Aorta (tissue), 5 donors: Measurements from ENCODE around the gene CWC27. TPM values are rescaled to one million over a fixed set of nuclear protein-coding genes. Genes with fewer than 3 reads are reported as not detected.
A peak's percentile ranks its signal among the peaks of the same experiment; 100 is the strongest.

Experiments used
- ATAC-seq: fragments of 200-7000 bp; cut with Tn5 transposase; one replicate; pipeline ENCODE4 v1.9.1; 2022; ENCODE audit warnings: moderate library complexity; ENCODE audit not compliant: low FRiP score
- DNase-seq, 2 donors: peaks; one replicate each; pipeline ENCODE4 v3.0.0-alpha.2; 2020
- H3K27ac ChIP-seq, 2 donors: one replicate each; pipeline ENCODE4 v1.5.1; 2013; ENCODE audit warnings: low read length in 2 of 2, mild to moderate bottlenecking in 2 of 2, moderate library complexity in 2 of 2, control low read depth in 1 of 2, inconsistent platforms in 1 of 2, low read depth in 1 of 2
- H3K27me3 ChIP-seq, 2 donors: one replicate each; pipeline ENCODE4 v1.6.1; 2013; ENCODE audit warnings: control low read depth in 1 of 2, low read length in 1 of 2, mild to moderate bottlenecking in 1 of 2, moderate library complexity in 1 of 2; ENCODE audit not compliant: insufficient read depth in 2 of 2, control insufficient read depth in 1 of 2
- H3K36me3 ChIP-seq, 2 donors: one replicate each; pipeline ENCODE4 v1.6.1; 2013; ENCODE audit warnings: control low read depth in 1 of 2, low read length in 1 of 2, mild to moderate bottlenecking in 1 of 2; ENCODE audit not compliant: insufficient read depth in 2 of 2, control insufficient read depth in 1 of 2
- H3K4me1 ChIP-seq, 2 donors: one replicate each; pipeline ENCODE4 v1.6.1; 2013; ENCODE audit warnings: low read length in 2 of 2, control low read depth in 1 of 2, mild to moderate bottlenecking in 1 of 2, moderate library complexity in 1 of 2; ENCODE audit not compliant: insufficient read depth in 2 of 2, control insufficient read depth in 1 of 2
- H3K4me3 ChIP-seq, 2 donors: one replicate each; pipeline ENCODE4 v1.5.1; 2013; ENCODE audit warnings: low read length in 2 of 2, control low read depth in 1 of 2, mild to moderate bottlenecking in 1 of 2
- H3K9me3 ChIP-seq: one replicate; pipeline ENCODE4 v1.6.1; 2013; ENCODE audit warnings: mild to moderate bottlenecking, low read length; ENCODE audit not compliant: control insufficient read depth
- WGBS, 2 donors: extraction: QIAGEN DNeasy Blood & Tissue Kit; methylation state at CpG; one replicate each; pipeline ENCODE4 v1.1.7; 2013; 5-methylcytosine and 5-hydroxymethylcytosine counted together
- intact Hi-C, 2 donors: fragments of 100-400 bp; cut with DNase I; formaldehyde crosslinking; loops; one replicate each; pipeline versions ENCODE4 v1.14.2 to v1.15.0; 2022
- polyA plus RNA-seq, 2 donors: library from polyadenylated mRNA; stranded (reverse); fragments of 200-250 nt; gene quantifications; one replicate each; pipeline ENCODE4 v1.2.3, GENCODE V29; 2013
- total RNA-seq, 2 donors: library from RNA; stranded (reverse); fragmentation: NEBNext Ultra II Directional; extraction: Animal tissue kit (Norgen Biotek cat#: 25700); gene quantifications; one replicate each; pipeline ENCODE4 v1.2.1, GENCODE V29; 2021
- donor health status: healthy with polysubstance abuse.
- donor health status: Bipolar disorder and iron deficiency.
- donor health status: DM: no; HTN: no; CAD: no.
- donor health status: DM: no; HTN: no; CAD: no.
- donor health status: DM: yes; HTN: yes; CAD: no.

The CWC27 gene
- total and polyA plus RNA-seq, 4 donors, result 12.9 to 20.7 (median 17.6) TPM

- intact Hi-C loops, result loop anchor here in 1 of 2 donors (10.0 kb wide), 1 partner anchor 67 kb away; no protein-coding TSS in a partner anchor
- Histone ChIP-seq H3K4me1 (peaks cover 7% of the 10 kb centered on the region in 2 donors), H3K27ac (peak overlapping the region; percentile 81 to 93), H3K9me3 (no peaks in the 10 kb centered on the region), H3K27me3 (no peaks in the 10 kb centered on the region), H3K36me3 (no peaks in the 10 kb centered on the region), H3K4me3 (no peak overlapping the region)
- DNase-seq, result no peak
- peak; percentile 9 for ATAC-seq
- WGBS, 2 donors, result 54 to 56% methylated on average over 9 of the region's 9 CpGs
These were observed 269.4 kb downstream of the CWC27 start for GRCh38 chr5:65037831-65038815.

GRCh38 chr5:65041296-65042158 lies 272.8 kb downstream of the CWC27 start:
- no peaks in the 10 kb centered on the region for H3K36me3 ChIP-seq
- H3K4me1 ChIP-seq, result peaks cover 4 to 7% of the 10 kb centered on the region in 2 donors
- WGBS, 2 donors, result 62 to 65% methylated on average over 2 of the region's 2 CpGs
- DNase-seq (no peak), ATAC-seq (no peak)
- H3K4me3 ChIP-seq, result no peak overlapping the region
- intact Hi-C loops, result loop anchor here in 1 of 2 donors (1.0 kb wide), 1 partner anchor 19 kb away; no protein-coding TSS in a partner anchor
- H3K9me3 ChIP-seq, result no peaks in the 10 kb centered on the region
- no peaks in the 10 kb centered on the region for H3K27me3 ChIP-seq
- H3K27ac ChIP-seq, result peak overlapping the region; percentile 58 to 72

GRCh38 chr5:65043843-65044359 lies 275.2 kb downstream of the CWC27 start:
- intact Hi-C loops, result no loop called here
- Histone ChIP-seq H3K36me3 (no peaks in the 10 kb centered on the region), H3K27me3 (no peaks in the 10 kb centered on the region), H3K4me1 (peaks cover 4% of the 10 kb centered on the region in 2 donors), H3K27ac (no peak overlapping the region), H3K4me3 (no peak overlapping the region), H3K9me3 (no peaks in the 10 kb centered on the region)
- DNase-seq (no peak), ATAC-seq (no peak)
- WGBS, 2 donors, result 95 to 96% methylated on average over 5 of the region's 5 CpGs

GRCh38 chr5:65047225-65047624 lies 278.5 kb downstream of the CWC27 start:
- Histone ChIP-seq H3K36me3 (no peaks in the 10 kb centered on the region), H3K4me1 (peaks cover 0 to 4% of the 10 kb centered on the region in 2 donors), H3K4me3 (no peak overlapping the region), H3K27ac (no peak overlapping the region), H3K9me3 (no peaks in the 10 kb centered on the region), H3K27me3 (no peaks in the 10 kb centered on the region)
- DNase-seq (no peak), ATAC-seq (no peak)
- intact Hi-C loops, result no loop called here
- 71 to 73% methylated on average over 3 of the region's 3 CpGs for WGBS, 2 donors

- intact Hi-C loops, result no loop called here
- H3K36me3 ChIP-seq, result no peaks in the 10 kb centered on the region
- WGBS, 2 donors, result 46% methylated on average over 2 of the region's 2 CpGs
- no peak overlapping the region for H3K27ac ChIP-seq
- no peak for DNase-seq
- no peaks in the 10 kb centered on the region for H3K27me3 ChIP-seq
- H3K4me1 ChIP-seq, result peaks cover 0 to 3% of the 10 kb centered on the region in 2 donors
- no peaks in the 10 kb centered on the region for H3K9me3 ChIP-seq
- no peak overlapping the region for H3K4me3 ChIP-seq
- no peak for ATAC-seq
These were observed 279.4 kb downstream of the CWC27 start for GRCh38 chr5:65047948-65048690.

- intact Hi-C loops, result no loop called here
- DNase-seq (no peak), ATAC-seq (no peak)
- Histone ChIP-seq H3K4me3 (no peak overlapping the region), H3K27ac (no peak overlapping the region), H3K36me3 (no peaks in the 10 kb centered on the region), H3K9me3 (no peaks in the 10 kb centered on the region), H3K4me1 (peaks cover 0 to 3% of the 10 kb centered on the region in 2 donors), H3K27me3 (no peaks in the 10 kb centered on the region)
These were observed 281.4 kb downstream of the CWC27 start for GRCh38 chr5:65050140-65050539.

GRCh38 chr5:65050826-65051498 lies 282.2 kb downstream of the CWC27 start:
- H3K27ac ChIP-seq, result no peak overlapping the region
- H3K4me3 ChIP-seq, result no peak overlapping the region
- WGBS, 2 donors, result 43 to 46% methylated on average over 5 of the region's 5 CpGs
- ATAC-seq (no peak), DNase-seq (no peak)
- peaks cover 0 to 3% of the 10 kb centered on the region in 2 donors for H3K4me1 ChIP-seq
- no peaks in the 10 kb centered on the region for H3K27me3 ChIP-seq
- H3K36me3 ChIP-seq, result no peaks in the 10 kb centered on the region
- intact Hi-C loops, result no loop called here
- H3K9me3 ChIP-seq, result no peaks in the 10 kb centered on the region
